GM19193 (cell line): ENCODE measurements around the gene GRID2.

ENCODE experiments used
- POLR2A ChIP-seq: IDR thresholded peaks from 4 replicates; pipeline ENCODE4 v1.6.1; 2011; ENCODE audit not compliant: insufficient read depth, insufficient read length; ENCODE audit errors: extremely low read depth

The GRID2 gene

GRCh38 chr4:93700571-93700970 lies 1396.8 kb downstream of the GRID2 start:
- TF ChIP-seq POLR2A: no peak

GRCh38 chr4:93710101-93710846 lies 1406.5 kb downstream of the GRID2 start:
- TF ChIP-seq POLR2A: no peak

GRCh38 chr4:93710847-93711430 lies 1407.2 kb downstream of the GRID2 start:
- no peak for TF ChIP-seq POLR2A

- TF ChIP-seq POLR2A: no peak
Observed at GRCh38 chr4:93718233-93718632, 1414.5 kb downstream of the GRID2 start.

GRCh38 chr4:93719552-93719951 lies 1415.8 kb downstream of the GRID2 start:
- TF ChIP-seq POLR2A: no peak

GRCh38 chr4:93722446-93722845 lies 1418.7 kb downstream of the GRID2 start:
- no peak for TF ChIP-seq POLR2A

GRCh38 chr4:93730251-93730650 lies 1426.5 kb downstream of the GRID2 start:
- no peak for TF ChIP-seq POLR2A

- no peak for TF ChIP-seq POLR2A
Observed at GRCh38 chr4:93730760-93731159, 1427.0 kb downstream of the GRID2 start.

- no peak for TF ChIP-seq POLR2A
Observed at GRCh38 chr4:93731456-93731855, 1427.7 kb downstream of the GRID2 start.

GRCh38 chr4:93732509-93732908 lies 1428.7 kb downstream of the GRID2 start:
- TF ChIP-seq POLR2A: no peak

GRCh38 chr4:93740890-93741289 lies 1437.1 kb downstream of the GRID2 start:
- TF ChIP-seq POLR2A: no peak

- no peak for TF ChIP-seq POLR2A
Observed at GRCh38 chr4:93743022-93743421, 1439.3 kb downstream of the GRID2 start.

GRCh38 chr4:93743635-93744034 lies 1439.9 kb downstream of the GRID2 start:
- TF ChIP-seq POLR2A: no peak

- no peak for TF ChIP-seq POLR2A
Observed at GRCh38 chr4:93744961-93745360, 1441.2 kb downstream of the GRID2 start.

GRCh38 chr4:93746031-93746430 lies 1442.3 kb downstream of the GRID2 start:
- TF ChIP-seq POLR2A: no peak

- TF ChIP-seq POLR2A: no peak
Observed at GRCh38 chr4:93747220-93747619, 1443.5 kb downstream of the GRID2 start.
